Nephron (organoid): ENCODE measurements around the gene OTUB2.

ENCODE experiments used
- H3K27ac Mint-ChIP-seq, 3 experiments: 2 replicates each; pipeline ENCODE4 v1.8.0; 2020; ENCODE audit warnings: mixed read lengths in 3 of 3, mild to moderate bottlenecking in 2 of 3, moderate library complexity in 1 of 3
- H3K27me3 Mint-ChIP-seq: 2 replicates; pipeline ENCODE4 v1.8.0; 2021; ENCODE audit warnings: low read depth, mild to moderate bottlenecking, moderate library complexity, mixed read lengths
- H3K36me3 Mint-ChIP-seq: 2 replicates; pipeline ENCODE4 v1.8.0; 2020; ENCODE audit warnings: low read depth, mixed read lengths
- H3K4me1 Mint-ChIP-seq: 2 replicates; pipeline ENCODE4 v1.8.0; 2020; ENCODE audit warnings: mixed read lengths
- H3K4me3 Mint-ChIP-seq, 3 experiments: 2 replicates each; pipeline ENCODE4 v1.8.0; 2020; ENCODE audit warnings: mild to moderate bottlenecking in 3 of 3, mixed read lengths in 3 of 3, moderate library complexity in 2 of 3
- H3K9me3 Mint-ChIP-seq: 2 replicates; pipeline ENCODE4 v1.8.0; 2020; ENCODE audit warnings: mixed read lengths
- TF ChIP-seq, protein P1 (sequence below), 3 experiments: fragments of 200-600 bp; sonication (generic); IDR thresholded peaks; one replicate each; pipeline ENCODE4 v1.5.0; 2021; ENCODE audit warnings: antibody characterized with exemption in 3 of 3; ENCODE audit not compliant: unreplicated experiment in 3 of 3

The OTUB2 gene

DNA sequence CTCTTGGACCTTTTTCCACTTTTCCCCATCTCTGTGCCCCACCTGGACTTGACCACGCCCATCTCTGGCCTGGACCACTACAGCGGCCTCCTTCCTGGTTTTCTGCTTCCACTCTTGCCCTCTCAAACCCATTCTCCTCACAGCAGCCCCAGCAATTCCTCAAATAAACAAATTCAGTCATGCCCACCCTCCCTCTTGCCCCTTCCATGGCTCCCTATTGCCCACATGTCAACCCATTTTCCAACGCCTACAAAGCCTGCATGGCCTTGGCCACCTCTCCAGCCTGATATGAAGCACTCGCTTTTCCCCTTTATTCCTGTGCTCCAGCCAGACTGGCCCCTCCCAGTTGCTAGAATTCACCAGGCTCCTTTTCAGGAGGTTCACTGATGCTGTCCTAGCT is 5.9 kb upstream of the OTUB2 start:
- Mint-ChIP-seq H3K27ac (no peak overlapping the region), H3K9me3 (no peaks in the 10 kb centered on the region), H3K36me3 (no peaks in the 10 kb centered on the region), H3K4me3 (no peak overlapping the region), H3K4me1 (no peaks in the 10 kb centered on the region), H3K27me3 (peaks cover 14% of the 10 kb centered on the region)
- TF ChIP-seq, protein P1, sequence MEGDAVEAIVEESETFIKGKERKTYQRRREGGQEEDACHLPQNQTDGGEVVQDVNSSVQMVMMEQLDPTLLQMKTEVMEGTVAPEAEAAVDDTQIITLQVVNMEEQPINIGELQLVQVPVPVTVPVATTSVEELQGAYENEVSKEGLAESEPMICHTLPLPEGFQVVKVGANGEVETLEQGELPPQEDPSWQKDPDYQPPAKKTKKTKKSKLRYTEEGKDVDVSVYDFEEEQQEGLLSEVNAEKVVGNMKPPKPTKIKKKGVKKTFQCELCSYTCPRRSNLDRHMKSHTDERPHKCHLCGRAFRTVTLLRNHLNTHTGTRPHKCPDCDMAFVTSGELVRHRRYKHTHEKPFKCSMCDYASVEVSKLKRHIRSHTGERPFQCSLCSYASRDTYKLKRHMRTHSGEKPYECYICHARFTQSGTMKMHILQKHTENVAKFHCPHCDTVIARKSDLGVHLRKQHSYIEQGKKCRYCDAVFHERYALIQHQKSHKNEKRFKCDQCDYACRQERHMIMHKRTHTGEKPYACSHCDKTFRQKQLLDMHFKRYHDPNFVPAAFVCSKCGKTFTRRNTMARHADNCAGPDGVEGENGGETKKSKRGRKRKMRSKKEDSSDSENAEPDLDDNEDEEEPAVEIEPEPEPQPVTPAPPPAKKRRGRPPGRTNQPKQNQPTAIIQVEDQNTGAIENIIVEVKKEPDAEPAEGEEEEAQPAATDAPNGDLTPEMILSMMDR (IDR thresholded peaks at IDR 0.05; ENCODE audit: unreplicated experiment in 3 of 3), result no peak

DNA sequence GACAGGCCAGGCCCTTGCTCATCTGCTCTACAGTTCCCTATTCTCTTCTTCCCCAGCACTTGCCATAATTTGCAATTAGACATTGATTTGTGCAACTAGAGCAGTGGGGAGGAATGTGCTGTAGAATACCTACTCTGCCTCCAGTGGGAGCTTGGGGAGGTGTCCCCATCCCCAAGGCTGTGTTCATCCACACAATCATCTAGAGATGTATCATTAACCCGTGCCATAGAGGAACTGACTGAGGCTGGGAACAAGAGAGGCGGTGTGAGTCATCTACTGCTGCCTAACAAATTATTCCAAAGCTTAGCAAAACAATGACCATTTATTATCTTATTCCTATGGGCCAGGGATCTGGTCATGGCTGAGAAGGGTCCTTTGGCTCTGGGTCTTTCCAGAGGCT is 5.1 kb upstream of the OTUB2 start:
- H3K4me1 Mint-ChIP-seq, result peaks cover 3% of the 10 kb centered on the region
- TF ChIP-seq, protein P1 (IDR thresholded peaks at IDR 0.05; ENCODE audit: unreplicated experiment in 3 of 3), result no peak
- H3K4me3 Mint-ChIP-seq, result no peak overlapping the region
- H3K27me3 Mint-ChIP-seq, result peaks cover 14% of the 10 kb centered on the region
- no peaks in the 10 kb centered on the region for H3K9me3 Mint-ChIP-seq
- no peaks in the 10 kb centered on the region for H3K36me3 Mint-ChIP-seq
- H3K27ac Mint-ChIP-seq, result no peak overlapping the region

- H3K27me3 Mint-ChIP-seq, result peaks cover 14% of the 10 kb centered on the region
These were observed 4.6 kb upstream of the OTUB2 start for GRCh38 chr14:94021416-94022157.

DNA sequence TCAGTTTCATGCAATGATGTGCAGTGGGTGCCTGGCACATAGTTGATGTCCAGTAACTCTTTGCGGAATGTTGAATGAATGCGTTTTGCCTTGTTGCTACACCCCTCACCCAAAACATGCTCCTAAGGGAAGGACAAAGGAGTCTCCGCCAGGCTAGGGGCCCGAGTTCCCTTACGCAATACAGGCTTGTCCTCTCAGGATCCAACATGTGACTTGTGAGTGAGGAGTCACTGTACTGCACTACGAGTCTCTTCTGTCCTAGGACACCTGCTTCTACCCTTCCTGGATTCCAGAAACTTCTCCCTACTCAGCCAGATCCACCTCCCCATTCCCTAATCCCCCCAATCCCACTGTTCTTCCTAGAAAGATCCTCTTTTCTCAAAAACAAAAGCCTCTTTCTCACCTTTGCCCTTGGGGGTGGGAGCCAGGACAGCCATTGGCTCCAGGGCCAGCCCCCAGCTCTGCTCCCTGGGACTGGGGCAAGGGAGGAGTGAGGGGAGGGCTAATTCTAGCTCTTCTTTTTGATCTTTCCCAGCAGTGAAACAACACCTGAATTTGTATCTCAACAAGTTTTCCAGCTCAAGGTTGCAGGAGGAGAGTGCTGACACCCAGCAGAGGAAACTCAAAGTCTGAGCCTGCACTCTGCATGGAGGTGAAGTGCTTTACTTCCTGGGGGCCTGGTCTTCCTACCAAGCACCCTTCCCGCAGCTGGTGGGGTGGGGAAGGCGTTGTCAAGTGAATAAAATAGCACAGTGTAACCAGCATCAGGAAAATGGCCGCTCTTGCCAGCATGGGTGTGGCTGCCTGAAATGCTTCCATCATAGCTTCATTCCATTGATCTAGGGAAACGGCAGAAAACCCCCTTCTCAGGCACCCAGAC is 3.4 kb upstream of the OTUB2 start:
- no peak overlapping the region for H3K4me3 Mint-ChIP-seq

More at GRCh38 chr14:94021416-94022157, 4.6 kb upstream of the OTUB2 start:
- Mint-ChIP-seq H3K36me3 (no peaks in the 10 kb centered on the region), H3K4me1 (peaks cover 5% of the 10 kb centered on the region), H3K9me3 (no peaks in the 10 kb centered on the region), H3K4me3 (no peak overlapping the region), H3K27ac (no peak overlapping the region)
- TF ChIP-seq, protein P1 (IDR thresholded peaks at IDR 0.05; ENCODE audit: unreplicated experiment in 3 of 3), result no peak

GRCh38 chr14:94024549-94024948 is 1.6 kb upstream of the OTUB2 start:
- no peaks in the 10 kb centered on the region for H3K36me3 Mint-ChIP-seq
- TF ChIP-seq, protein P1 (IDR thresholded peaks at IDR 0.05; ENCODE audit: unreplicated experiment in 3 of 3), result no peak
- no peak overlapping the region for H3K27ac Mint-ChIP-seq
- H3K4me1 Mint-ChIP-seq, result peaks cover 5% of the 10 kb centered on the region
- H3K27me3 Mint-ChIP-seq, result peaks cover 9% of the 10 kb centered on the region
- no peaks in the 10 kb centered on the region for H3K9me3 Mint-ChIP-seq
- H3K4me3 Mint-ChIP-seq, result no peak overlapping the region

More for the DNA sequence above, 3.4 kb upstream of the OTUB2 start:
- H3K27me3 Mint-ChIP-seq, result peaks cover 14% of the 10 kb centered on the region
- no peak overlapping the region for H3K27ac Mint-ChIP-seq
- TF ChIP-seq, protein P1 (IDR thresholded peaks at IDR 0.05; ENCODE audit: unreplicated experiment in 3 of 3), result no peak
- peaks cover 5% of the 10 kb centered on the region for H3K4me1 Mint-ChIP-seq
- no peaks in the 10 kb centered on the region for H3K9me3 Mint-ChIP-seq
- H3K36me3 Mint-ChIP-seq, result no peaks in the 10 kb centered on the region
